ENCODE results near the gene ABI1.
"Not testable (repeated sequence)": the region's sequence is repeated elsewhere in the genome, so short reads cannot be mapped to it uniquely, and the experiment has no call there.

Gene ABI1

DNA sequence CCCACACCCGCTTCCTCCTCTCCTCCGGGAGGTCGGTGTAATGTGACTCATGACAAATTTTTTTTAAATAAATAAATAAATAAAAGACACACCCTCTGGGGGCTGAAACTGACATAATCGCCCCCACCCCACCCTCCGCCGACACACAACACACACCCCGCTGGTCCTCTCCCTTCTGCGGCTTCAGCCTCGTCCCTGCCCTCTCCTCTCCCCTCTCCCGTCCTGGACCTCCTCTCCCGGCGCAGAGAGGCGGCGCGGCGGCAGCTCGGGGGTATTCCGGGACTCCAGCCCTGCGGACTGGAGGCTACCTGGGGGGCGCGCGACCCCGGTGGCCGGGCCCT is 686 bp downstream of the ABI1 start:
- peaks cover 5% of the 10 kb centered on the region for H3K27me3 Mint-ChIP-seq
- H3K9me3 Mint-ChIP-seq: no peaks in the 10 kb centered on the region
- H3K36me3 Mint-ChIP-seq (ENCODE audit: low read depth): peaks cover 3% of the 10 kb centered on the region

DNA sequence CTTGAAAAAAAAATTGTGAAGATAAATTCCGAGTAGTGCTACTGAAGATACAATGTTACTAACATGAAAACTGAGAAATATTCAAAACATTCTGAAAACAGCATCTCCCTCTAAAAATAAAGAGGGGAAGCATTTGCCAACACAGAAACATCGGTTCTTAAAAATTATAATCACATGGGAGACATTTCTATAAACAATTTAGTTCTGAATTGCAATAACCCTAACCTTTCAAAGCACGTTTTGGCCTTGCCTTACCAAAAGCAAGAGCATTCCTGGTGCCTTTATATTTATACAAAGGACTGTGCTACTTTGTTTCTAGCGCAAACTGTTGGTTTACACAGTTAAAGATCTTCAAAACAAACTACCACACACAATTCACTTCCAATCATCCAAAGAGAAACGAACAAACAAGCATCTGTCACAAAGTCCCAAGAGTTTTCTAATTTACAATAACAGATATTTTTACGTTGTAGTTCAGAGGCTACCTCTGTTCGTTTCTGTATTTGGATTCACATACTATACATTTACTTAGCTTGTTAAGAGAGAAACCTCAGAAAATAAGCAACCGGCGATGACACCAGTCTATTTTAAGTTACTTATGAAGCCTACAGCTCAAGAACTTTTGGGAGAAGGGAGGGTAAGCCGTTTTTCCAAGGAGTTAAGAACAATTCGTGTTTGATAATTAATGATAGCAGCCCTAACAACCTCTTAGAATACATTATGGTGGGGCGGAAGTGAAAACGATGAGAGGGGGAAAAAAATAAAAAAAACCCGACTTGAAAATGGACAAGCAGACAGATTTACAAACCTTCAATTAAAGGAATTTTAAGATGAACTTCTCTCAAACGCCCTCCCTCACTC is 1.3 kb downstream of the ABI1 start:
- peaks cover 3% of the 10 kb centered on the region for H3K36me3 Mint-ChIP-seq (ENCODE audit: low read depth)
- H3K4me1 Mint-ChIP-seq (ENCODE audit: low read depth): peaks cover 56% of the 10 kb centered on the region
- H3K4me3 Mint-ChIP-seq: peak overlapping the region; percentile 97
- no peaks in the 10 kb centered on the region for H3K9me3 Mint-ChIP-seq
- H3K27ac Mint-ChIP-seq: peak overlapping the region; percentile 99
- peaks cover 5% of the 10 kb centered on the region for H3K27me3 Mint-ChIP-seq

More for the DNA sequence above, 686 bp downstream of the ABI1 start:
- H3K4me1 Mint-ChIP-seq (ENCODE audit: low read depth): peaks cover 52% of the 10 kb centered on the region
- H3K4me3 Mint-ChIP-seq: peak overlapping the region; percentile 97
- peak overlapping the region; percentile 99 for H3K27ac Mint-ChIP-seq

DNA sequence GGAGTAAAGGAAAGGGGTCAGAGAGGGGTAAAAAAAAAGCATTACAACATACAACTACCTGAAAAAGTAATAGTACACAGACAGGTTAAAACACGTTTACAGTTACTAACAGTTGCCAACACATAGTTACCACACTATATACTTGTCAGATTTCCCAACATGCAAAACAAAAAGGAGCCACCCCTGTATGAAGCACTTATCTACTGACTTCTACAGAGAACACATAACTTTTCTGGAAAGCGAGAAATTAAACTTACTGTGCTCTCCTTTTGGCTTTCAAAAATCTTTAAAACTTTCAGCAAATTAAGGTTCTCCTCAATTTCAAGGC is 2.1 kb downstream of the ABI1 start:
- peaks cover 5% of the 10 kb centered on the region for H3K27me3 Mint-ChIP-seq
- H3K27ac Mint-ChIP-seq: peak overlapping the region; percentile 47
- peak overlapping the region; percentile 97 for H3K4me3 Mint-ChIP-seq
- peaks cover 7% of the 10 kb centered on the region for H3K36me3 Mint-ChIP-seq (ENCODE audit: low read depth)
- no peaks in the 10 kb centered on the region for H3K9me3 Mint-ChIP-seq
- peaks cover 64% of the 10 kb centered on the region for H3K4me1 Mint-ChIP-seq (ENCODE audit: low read depth)

DNA sequence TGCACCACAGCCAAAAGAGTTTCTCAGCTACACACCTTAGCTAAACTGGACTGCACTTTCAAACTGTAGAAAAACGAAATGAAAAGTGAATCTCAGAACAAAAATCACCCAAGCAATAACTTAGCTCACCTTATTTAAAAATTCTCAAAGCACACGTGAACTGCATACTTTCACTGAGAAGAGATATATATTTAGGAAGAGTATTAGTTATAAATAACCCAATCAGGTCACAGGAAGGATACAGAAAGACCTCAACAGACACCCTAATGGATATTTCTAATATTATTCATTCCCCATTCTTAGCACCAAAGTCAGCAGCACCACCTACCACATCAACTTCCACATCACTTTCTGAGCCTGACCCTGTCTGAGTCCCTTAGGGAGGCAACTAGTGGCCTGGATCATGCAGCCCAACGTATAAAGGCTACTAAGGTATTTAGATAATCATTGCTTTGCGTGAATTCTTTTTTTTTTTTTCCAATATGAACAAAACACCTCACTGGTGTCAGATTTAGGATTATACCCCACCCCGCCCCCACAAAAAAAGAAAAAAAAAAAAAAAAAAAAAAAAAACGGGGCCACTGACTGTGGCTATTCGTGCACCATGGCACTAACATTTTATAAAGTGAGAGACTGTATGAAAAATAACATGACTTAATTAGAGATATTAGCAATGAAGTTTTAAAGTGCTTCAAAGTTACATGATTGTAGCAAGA is 2.6 kb downstream of the ABI1 start:
- Mint-ChIP-seq H3K9me3 (no peaks in the 10 kb centered on the region), H3K36me3 (ENCODE audit: low read depth) (peaks cover 8% of the 10 kb centered on the region), H3K4me1 (ENCODE audit: low read depth) (peaks cover 66% of the 10 kb centered on the region), H3K27ac (peak overlapping the region; percentile 47), H3K4me3 (peak overlapping the region; percentile 97), H3K27me3 (peaks cover 1% of the 10 kb centered on the region)

DNA sequence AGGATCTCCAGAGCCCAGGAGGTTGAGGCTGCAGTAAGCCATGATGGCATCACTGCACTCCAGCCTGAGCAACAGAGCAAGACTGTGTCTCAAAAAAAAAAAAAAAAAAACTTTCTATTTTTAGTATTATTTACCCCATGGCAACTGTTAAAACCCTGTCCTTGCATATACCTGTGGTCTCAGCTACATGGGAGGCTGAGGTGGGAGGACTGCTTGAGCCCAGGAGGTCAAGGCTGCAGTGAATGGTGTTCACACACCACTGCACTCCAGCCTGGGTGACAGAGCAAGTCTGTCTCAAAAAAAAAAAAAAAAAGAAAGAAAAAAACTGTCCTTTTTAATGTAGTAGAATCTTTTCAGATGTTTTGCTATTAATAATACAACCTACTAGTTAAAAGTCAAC is 3.2 kb downstream of the ABI1 start:
- H3K27ac Mint-ChIP-seq; H3K9me3 Mint-ChIP-seq; H3K27me3 Mint-ChIP-seq; H3K36me3 Mint-ChIP-seq (ENCODE audit: low read depth): not testable (repeated sequence)
- H3K4me1 Mint-ChIP-seq (ENCODE audit: low read depth): peaks cover 66% of the 10 kb centered on the region
- peak overlapping the region; percentile 97 for H3K4me3 Mint-ChIP-seq

DNA sequence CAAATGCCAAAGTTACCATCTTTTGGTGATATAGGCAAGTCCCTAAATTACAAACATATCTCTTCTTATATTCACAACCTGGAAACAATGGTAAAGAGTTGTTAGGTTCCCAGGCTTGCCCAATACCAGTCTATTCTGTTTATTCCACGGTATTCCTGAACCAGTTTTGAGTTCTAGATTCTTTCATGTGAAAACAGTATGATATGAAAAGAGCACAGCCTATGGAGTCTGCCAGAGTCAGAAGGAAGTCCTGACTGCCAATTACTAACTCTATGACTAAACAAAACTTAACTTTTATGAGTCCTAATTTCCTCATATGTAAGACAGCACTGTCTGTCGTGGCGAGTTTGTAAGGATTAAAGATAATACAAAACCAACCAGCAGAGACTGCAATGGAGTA is 5.6 kb downstream of the ABI1 start:
- H3K27ac Mint-ChIP-seq: no peak overlapping the region
- peaks cover 10% of the 10 kb centered on the region for H3K36me3 Mint-ChIP-seq (ENCODE audit: low read depth)
- H3K4me3 Mint-ChIP-seq: no peak overlapping the region
- H3K9me3 Mint-ChIP-seq: no peaks in the 10 kb centered on the region
- H3K4me1 Mint-ChIP-seq (ENCODE audit: low read depth): peaks cover 66% of the 10 kb centered on the region
- H3K27me3 Mint-ChIP-seq: no peaks in the 10 kb centered on the region

DNA sequence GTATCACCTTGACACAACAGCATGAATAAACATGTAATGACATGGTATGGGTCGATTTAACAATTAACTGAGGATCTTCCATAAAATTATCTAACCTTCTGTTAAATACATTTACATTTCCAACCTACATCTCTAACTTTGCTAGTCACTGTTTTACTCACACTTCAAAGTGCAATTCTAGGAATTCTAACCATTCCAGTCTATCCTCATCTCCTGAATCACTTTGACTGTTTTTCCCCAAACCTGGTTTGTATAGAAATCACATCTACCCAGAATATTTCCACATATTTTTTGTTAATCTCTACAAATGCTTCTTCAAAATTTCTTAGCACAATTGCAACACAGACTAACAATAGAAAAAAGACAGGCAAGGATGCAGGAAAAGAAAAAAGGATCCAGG is 6.2 kb downstream of the ABI1 start:
- Mint-ChIP-seq H3K27ac (no peak overlapping the region), H3K9me3 (no peaks in the 10 kb centered on the region), H3K36me3 (ENCODE audit: low read depth) (peaks cover 10% of the 10 kb centered on the region), H3K27me3 (no peaks in the 10 kb centered on the region), H3K4me3 (no peak overlapping the region), H3K4me1 (ENCODE audit: low read depth) (peaks cover 71% of the 10 kb centered on the region)

DNA sequence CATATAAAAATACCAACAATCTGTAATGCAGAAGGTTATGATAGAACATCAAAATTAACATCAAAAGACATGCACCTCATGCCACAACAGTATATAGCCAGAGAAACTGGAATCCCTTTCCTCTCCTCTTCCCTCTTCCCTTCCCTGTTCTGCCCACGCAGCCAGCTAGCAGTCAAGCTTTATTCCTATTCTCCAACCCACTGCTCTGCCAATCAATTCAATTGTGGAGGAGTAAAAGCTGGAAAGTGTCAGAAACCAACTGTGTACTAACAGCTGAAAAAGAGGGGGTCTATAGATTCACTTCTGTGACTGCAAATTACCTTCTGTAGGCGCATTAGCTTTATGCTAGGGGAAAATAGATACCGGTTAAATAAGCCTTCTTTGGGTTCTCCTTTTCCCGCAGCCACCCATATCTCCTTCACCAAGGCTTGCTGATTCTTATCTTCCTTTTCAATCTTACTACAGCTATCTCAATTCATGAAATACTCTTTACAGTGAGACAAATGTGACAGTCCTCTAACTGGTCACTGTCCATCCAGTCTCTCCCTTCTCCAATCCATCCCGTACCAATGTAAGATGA is 16.3 kb downstream of the ABI1 start:
- H3K27ac Mint-ChIP-seq: peak overlapping the region; percentile 69
- no peak overlapping the region for H3K4me3 Mint-ChIP-seq
- H3K27me3 Mint-ChIP-seq: no peaks in the 10 kb centered on the region
- peaks cover 19% of the 10 kb centered on the region for H3K36me3 Mint-ChIP-seq (ENCODE audit: low read depth)
- H3K4me1 Mint-ChIP-seq (ENCODE audit: low read depth): peaks cover 68% of the 10 kb centered on the region
- no peaks in the 10 kb centered on the region for H3K9me3 Mint-ChIP-seq

DNA sequence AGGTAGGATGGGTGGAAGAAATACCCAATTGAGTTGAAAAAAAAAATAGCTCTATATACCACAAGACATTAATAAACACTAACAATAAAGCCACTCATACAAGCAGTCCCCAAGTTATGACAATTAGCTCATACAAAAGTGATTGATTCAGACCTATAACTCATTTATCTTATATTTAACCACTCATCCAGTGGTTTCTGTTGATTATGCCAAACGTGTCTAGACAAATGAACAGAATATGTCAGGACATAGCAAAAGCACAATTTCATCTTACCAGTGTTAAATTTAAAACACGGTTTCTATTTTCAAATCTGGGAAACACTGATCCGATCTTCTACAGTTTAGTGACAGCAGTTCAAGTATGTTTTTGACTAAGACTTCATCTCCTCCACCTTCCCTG is 17.0 kb downstream of the ABI1 start:
- Mint-ChIP-seq H3K36me3 (ENCODE audit: low read depth) (peaks cover 19% of the 10 kb centered on the region), H3K4me1 (ENCODE audit: low read depth) (peaks cover 70% of the 10 kb centered on the region), H3K27ac (no peak overlapping the region), H3K9me3 (no peaks in the 10 kb centered on the region), H3K4me3 (no peak overlapping the region), H3K27me3 (no peaks in the 10 kb centered on the region)

DNA sequence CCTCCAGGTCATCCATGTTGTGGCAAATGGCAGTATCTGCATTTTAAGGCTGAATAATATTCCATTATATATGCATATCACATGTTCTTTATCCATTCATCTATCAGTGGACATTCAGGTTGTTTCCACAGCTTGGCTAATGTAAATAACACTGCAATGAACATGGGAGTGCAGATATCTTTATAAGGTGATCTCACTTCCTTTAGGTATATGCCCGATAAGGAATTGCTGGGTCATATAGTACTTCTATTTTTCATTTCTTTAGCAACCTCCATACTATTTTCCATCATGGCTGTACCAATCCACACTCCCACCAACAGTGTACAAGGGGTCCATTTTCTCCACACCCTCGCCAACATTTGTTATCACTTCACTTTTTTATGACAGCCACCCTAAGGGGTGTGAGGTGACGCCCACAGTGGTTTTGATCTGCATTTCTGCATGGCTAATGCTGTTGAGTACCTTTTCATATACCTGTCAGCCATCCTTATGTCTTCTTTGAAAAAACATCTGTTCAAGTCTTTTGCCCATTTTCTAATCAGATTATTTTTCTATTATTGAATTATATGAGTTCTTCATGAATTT is 18.9 kb downstream of the ABI1 start:
- H3K4me1 Mint-ChIP-seq (ENCODE audit: low read depth): peaks cover 82% of the 10 kb centered on the region
- H3K4me3 Mint-ChIP-seq: no peak overlapping the region
- peaks cover 19% of the 10 kb centered on the region for H3K36me3 Mint-ChIP-seq (ENCODE audit: low read depth)

DNA sequence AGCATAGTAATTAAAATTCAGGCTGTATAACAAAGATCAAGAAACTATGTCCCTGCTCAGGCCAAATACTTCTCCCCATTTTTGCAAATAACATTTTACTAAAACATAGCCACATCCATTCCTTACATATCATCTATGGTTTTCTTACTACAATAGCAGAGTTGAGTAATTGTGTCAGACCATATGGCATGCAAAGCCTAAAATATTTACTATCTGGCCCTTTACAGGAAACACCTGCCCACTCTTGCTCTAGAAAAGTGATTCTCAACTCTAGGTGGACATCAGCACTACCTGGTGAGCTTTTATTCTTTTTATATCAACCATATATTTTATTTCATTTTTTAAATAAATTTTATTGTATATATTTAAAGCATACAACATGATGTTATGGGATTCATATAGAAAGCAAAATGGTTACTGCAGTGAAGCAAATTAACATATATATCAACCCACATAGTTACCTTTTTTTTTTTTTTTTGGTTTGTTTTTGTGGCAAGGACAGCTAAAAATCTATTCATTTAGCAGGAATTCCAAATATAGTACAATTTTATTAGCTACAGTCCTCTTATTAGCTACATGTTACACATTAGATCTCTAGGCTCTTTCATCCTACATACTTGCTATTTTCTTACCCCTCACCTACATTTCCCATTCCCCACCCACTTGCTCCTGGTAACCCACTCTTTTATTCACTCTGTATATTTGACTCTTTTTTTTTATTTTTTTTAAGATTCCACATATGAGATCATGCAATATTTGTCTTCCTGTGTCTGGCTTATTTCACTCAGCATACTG is 19.6 kb downstream of the ABI1 start:
- Mint-ChIP-seq H3K4me1 (ENCODE audit: low read depth) (peaks cover 82% of the 10 kb centered on the region), H3K27me3 (no peaks in the 10 kb centered on the region), H3K9me3 (no peaks in the 10 kb centered on the region), H3K27ac (peak overlapping the region; percentile 7), H3K4me3 (no peak overlapping the region), H3K36me3 (ENCODE audit: low read depth) (peaks cover 21% of the 10 kb centered on the region)

More for the DNA sequence above, 18.9 kb downstream of the ABI1 start:
- Mint-ChIP-seq H3K9me3 (no peaks in the 10 kb centered on the region), H3K27me3 (no peaks in the 10 kb centered on the region), H3K27ac (no peak overlapping the region)

DNA sequence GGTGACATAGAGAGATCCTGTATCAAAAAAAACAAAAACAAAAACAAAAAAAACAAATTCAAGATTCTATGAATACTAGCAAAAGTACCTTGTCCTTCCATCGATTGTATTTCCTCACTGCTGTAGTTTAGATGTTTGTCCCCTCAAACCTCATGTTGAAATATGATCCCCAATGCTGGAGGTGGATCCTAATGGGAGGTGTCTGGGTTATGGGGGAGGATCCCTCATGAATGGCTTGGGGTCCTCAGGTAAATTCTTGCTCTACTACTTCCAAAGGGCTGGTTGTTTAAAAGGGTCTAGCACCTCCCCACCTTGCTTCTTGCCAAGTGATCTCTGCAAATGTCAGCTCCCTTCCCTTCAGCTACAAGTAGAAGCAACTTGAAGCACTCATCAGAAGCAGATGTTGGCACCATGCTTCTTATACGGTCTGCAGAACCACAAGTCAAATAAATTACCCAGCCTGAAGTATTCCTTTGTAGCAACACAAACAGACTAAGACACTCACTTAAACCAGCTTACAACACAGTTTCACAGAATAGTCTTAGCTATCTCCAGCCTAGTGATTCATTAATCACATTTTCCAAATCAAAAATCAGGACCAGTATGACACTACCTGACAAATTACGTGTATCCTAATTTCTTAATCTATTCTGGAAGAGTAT is 20.7 kb downstream of the ABI1 start:
- no peaks in the 10 kb centered on the region for H3K9me3 Mint-ChIP-seq
- no peaks in the 10 kb centered on the region for H3K27me3 Mint-ChIP-seq
- H3K36me3 Mint-ChIP-seq (ENCODE audit: low read depth): peaks cover 23% of the 10 kb centered on the region
- no peak overlapping the region for H3K4me3 Mint-ChIP-seq
- peaks cover 75% of the 10 kb centered on the region for H3K4me1 Mint-ChIP-seq (ENCODE audit: low read depth)
- peak overlapping the region; percentile 41 for H3K27ac Mint-ChIP-seq

DNA sequence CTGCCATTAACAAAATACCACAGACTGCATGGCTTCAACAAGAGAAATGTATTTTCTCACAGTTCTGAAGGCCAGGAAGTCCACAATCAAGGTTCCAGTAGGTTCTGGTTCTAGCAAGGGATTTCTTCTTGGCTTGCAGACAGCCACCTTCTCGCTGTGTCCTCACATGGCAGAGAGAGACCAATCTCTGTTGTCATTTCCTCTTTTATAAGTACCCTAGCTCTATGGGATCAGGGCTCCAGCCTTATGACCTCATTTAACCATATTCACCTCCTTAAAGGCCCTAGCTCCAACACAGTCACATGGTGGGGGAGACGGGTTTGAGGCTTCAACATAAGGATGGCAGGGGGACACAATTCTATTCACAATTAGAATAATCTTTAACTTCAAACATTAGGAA is 23.6 kb downstream of the ABI1 start:
- peaks cover 71% of the 10 kb centered on the region for H3K4me1 Mint-ChIP-seq (ENCODE audit: low read depth)
- no peaks in the 10 kb centered on the region for H3K27me3 Mint-ChIP-seq
- H3K9me3 Mint-ChIP-seq: no peaks in the 10 kb centered on the region
- no peak overlapping the region for H3K27ac Mint-ChIP-seq
- peaks cover 21% of the 10 kb centered on the region for H3K36me3 Mint-ChIP-seq (ENCODE audit: low read depth)
- H3K4me3 Mint-ChIP-seq: no peak overlapping the region

DNA sequence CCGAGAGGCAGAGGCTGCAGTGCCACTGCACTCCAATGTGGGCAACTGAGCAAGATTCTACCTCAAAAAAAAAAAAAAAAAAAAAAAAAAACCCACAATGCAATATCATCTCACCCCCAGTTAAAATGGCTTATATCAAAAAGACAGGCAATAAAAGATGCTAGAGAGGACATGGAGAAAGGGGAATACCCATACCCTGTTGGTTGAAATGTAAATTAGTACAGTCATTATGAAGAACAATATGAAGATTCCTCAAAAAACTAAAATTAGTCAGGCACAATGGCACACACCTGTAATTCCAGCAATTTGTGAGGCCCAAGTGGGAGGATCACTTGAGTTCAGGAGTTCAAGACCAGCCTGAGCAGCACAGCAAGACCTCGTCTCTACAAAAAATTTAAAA is 25.7 kb downstream of the ABI1 start:
- H3K27ac Mint-ChIP-seq: no peak overlapping the region
- H3K9me3 Mint-ChIP-seq: no peaks in the 10 kb centered on the region
- H3K36me3 Mint-ChIP-seq (ENCODE audit: low read depth): peaks cover 26% of the 10 kb centered on the region
- H3K4me1 Mint-ChIP-seq (ENCODE audit: low read depth): peaks cover 66% of the 10 kb centered on the region
- no peak overlapping the region for H3K4me3 Mint-ChIP-seq
- no peaks in the 10 kb centered on the region for H3K27me3 Mint-ChIP-seq

Measured in stimulated activated naive CD8-positive, alpha-beta T cell treated with anti-CD3 and anti-CD28 coated beads, Interleukin-15, Interleukin-2, amounts not matched to agents 100 ng/mL and 50 ng/mL, for 24 hours (primary cell).